CD4-positive, CD25-positive, alpha-beta regulatory T cell (primary cell): ENCODE results near the gene FOXR1. TPM values are rescaled to one million over a fixed set of nuclear protein-coding genes. Genes with fewer than 3 reads are reported as not detected.

ENCODE experiments used
- ATAC-seq, 2 donors: fragments of 150-1000 bp; cut with Tn5 transposase; one replicate each; pipeline ENCODE4 v1.10.0; 2021; ENCODE audit warnings: low read depth in 2 of 2, moderate number of reproducible peaks in 2 of 2, moderate library complexity in 1 of 2
- DNase-seq, 3 donors: peaks; one replicate each; pipeline versions ENCODE4 v3.0.0 to v3.0.0-alpha.2; 2012 to 2022; ENCODE audit warnings: mixed read lengths in 1 of 3
- H3K27ac ChIP-seq: one replicate; pipeline ENCODE4 v1.7.0; 2013; ENCODE audit warnings: mild to moderate bottlenecking, low read length; ENCODE audit not compliant: insufficient read depth, poor library complexity, severe bottlenecking
- H3K27me3 ChIP-seq: one replicate; pipeline ENCODE4 v1.7.0; 2013; ENCODE audit warnings: low read length; ENCODE audit not compliant: control insufficient read depth, insufficient read depth
- H3K36me3 ChIP-seq: one replicate; pipeline ENCODE4 v1.7.0; 2013; ENCODE audit warnings: mild to moderate bottlenecking, low read length, moderate library complexity; ENCODE audit not compliant: control insufficient read depth, insufficient read depth
- H3K4me1 ChIP-seq: 2 replicates; pipeline ENCODE4 v1.7.0; 2013; ENCODE audit warnings: mild to moderate bottlenecking, low read length; ENCODE audit not compliant: insufficient read depth, control insufficient read depth, poor library complexity, severe bottlenecking
- H3K4me3 ChIP-seq: one replicate; pipeline ENCODE4 v1.7.0; 2013; ENCODE audit warnings: low read depth, mild to moderate bottlenecking, low read length, moderate library complexity
- H3K9me3 ChIP-seq, 2 experiments: 1 replicate in 1 of 2; 2 replicates in 1 of 2; pipeline ENCODE4 v1.7.0; 2013; ENCODE audit warnings: low read length in 2 of 2, mild to moderate bottlenecking in 1 of 2, moderate library complexity in 1 of 2; ENCODE audit not compliant: control insufficient read depth in 2 of 2
- H3K27ac Mint-ChIP-seq, 3 donors: one replicate each; pipeline ENCODE4 v1.8.0; 2020 to 2022; ENCODE audit warnings: mild to moderate bottlenecking in 3 of 3, mixed read lengths in 3 of 3, moderate library complexity in 2 of 3
- H3K27me3 Mint-ChIP-seq: one replicate; pipeline ENCODE4 v1.8.0; 2022; ENCODE audit warnings: mild to moderate bottlenecking, mixed read lengths
- H3K36me3 Mint-ChIP-seq: one replicate; pipeline ENCODE4 v1.8.0; 2020; ENCODE audit warnings: mixed read lengths
- H3K4me1 Mint-ChIP-seq, 4 donors: one replicate each; pipeline ENCODE4 v1.8.0; 2020 to 2022; ENCODE audit warnings: mixed read lengths in 4 of 4, mild to moderate bottlenecking in 1 of 4
- H3K4me3 Mint-ChIP-seq, 4 donors: one replicate each; pipeline ENCODE4 v1.8.0; 2020 to 2022; ENCODE audit warnings: mild to moderate bottlenecking in 4 of 4, mixed read lengths in 4 of 4, moderate library complexity in 3 of 4
- H3K9me3 Mint-ChIP-seq, 7 donors: one replicate each; pipeline ENCODE4 v1.8.0; 2020 to 2022; ENCODE audit warnings: mixed read lengths in 7 of 7, mild to moderate bottlenecking in 3 of 7, moderate library complexity in 2 of 7
- polyA plus RNA-seq, 4 donors: library from polyadenylated mRNA; unstranded; fragments of 300-500 nt; fragmentation: Illumina TruSeq; gene quantifications; one replicate each; pipeline ENCODE4 v1.2.3, GENCODE V29; 2021
- total RNA-seq: library from RNA; stranded (reverse); gene quantifications from one replicate; pipeline ENCODE4 v1.2.3, GENCODE V29; 2022

Gene FOXR1
- total and polyA plus RNA-seq, 5 donors from 2014 or later = not detected

DNA sequence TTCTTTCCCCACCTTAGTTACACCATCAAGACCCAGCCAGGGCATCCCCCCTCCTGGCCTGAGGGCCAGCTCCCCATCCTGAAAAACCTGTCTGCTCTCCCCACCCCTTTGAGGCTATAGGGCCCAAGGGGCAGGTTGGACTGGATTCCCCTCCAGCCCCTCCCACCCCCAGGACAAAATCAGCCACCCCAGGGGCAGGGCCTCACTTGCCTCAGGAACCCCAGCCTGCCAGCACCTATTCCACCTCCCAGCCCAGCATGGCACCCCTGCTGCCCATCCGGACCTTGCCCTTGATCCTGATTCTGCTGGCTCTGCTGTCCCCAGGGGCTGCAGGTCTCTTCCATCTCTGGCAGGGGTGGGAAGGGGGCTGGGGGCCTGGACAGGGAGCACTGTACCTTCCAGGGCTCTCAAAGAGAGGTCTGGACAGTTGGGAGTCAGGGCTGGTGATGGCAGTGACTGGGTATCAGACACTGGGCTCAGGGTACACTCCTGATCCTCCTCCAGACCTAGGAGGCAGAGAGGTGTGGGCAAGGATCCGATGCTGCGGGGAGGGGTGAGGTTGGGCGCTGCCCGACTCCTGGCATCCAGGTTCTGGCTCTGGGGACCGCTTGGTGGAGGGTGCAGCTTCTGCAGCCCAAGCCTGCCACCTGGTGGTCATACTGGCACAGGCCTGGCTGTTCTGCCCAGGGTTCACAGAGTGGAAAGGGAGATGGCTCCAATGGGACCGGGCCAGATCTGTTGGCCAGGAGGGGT, 15.3 kb upstream of the FOXR1 start, which contains the start of gene UPK2:
TSS of gene UPK2 (plus strand) at position 205 of the 753 bp plus-strand sequence. CDS start at position 258, 53 bp downstream.
- Mint-ChIP-seq H3K4me3 (no peak within 1 kb of the TSS), H3K4me1 (peaks cover 0 to 5% (median 1%) of the 10 kb centered on the region in 4 donors), H3K27ac (peak within 1 kb of the TSS; percentile 32 to 74 (median 44)), H3K36me3 (no peaks in the 10 kb centered on the region), H3K27me3 (peaks cover 13% of the 10 kb centered on the region), H3K9me3 (peaks cover 0 to 2% (median 0%) of the 10 kb centered on the region in 7 donors)
- H3K9me3 ChIP-seq = no peaks in the 10 kb centered on the region
- peak; percentile 94 to 95 for ATAC-seq
- no peaks in the 10 kb centered on the region for H3K36me3 ChIP-seq
- H3K4me1 ChIP-seq = peaks cover 6% of the 10 kb centered on the region
- no peak within 1 kb of the TSS for H3K27ac ChIP-seq
- H3K4me3 ChIP-seq = no peak within 1 kb of the TSS
- peak; percentile 79 to 85 (median 81) for DNase-seq
- peaks cover 2% of the 10 kb centered on the region for H3K27me3 ChIP-seq

DNA sequence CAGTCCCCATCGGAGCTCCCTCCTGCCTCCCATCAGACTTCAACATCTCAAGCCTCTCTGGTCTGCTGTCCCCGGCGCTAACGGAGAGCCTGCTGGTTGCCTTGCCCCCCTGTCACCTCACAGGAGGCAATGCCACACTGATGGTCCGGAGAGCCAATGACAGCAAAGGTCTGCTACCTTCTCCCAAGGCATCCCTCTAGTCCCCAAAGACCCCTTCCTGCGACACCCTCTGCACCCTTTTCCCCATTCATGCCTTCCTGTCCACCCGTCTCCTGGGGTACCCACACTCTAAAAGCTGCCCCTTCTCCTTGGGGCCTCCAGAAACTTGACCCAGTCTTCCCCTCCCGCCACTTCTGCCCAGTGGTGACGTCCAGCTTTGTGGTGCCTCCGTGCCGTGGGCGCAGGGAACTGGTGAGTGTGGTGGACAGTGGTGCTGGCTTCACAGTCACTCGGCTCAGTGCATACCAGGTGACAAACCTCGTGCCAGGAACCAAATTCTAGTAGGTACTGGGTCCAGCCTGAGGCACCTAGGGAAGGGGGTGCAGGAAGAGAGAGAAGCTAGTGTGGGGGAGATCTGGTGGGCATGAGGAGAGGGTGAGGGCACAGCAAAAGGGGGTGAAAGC, 14.6 kb upstream of the FOXR1 start:
- H3K4me3 ChIP-seq = no peak overlapping the region
- ATAC-seq = no peak
- Mint-ChIP-seq H3K4me3 (no peak overlapping the region), H3K9me3 (peaks cover 0 to 2% (median 0%) of the 10 kb centered on the region in 7 donors), H3K4me1 (peaks cover 0 to 5% (median 1%) of the 10 kb centered on the region in 4 donors), H3K36me3 (no peaks in the 10 kb centered on the region), H3K27me3 (peaks cover 13% of the 10 kb centered on the region), H3K27ac (peak overlapping the region in 1 of 3 donors; percentile 74)
- peaks cover 6% of the 10 kb centered on the region for H3K4me1 ChIP-seq
- DNase-seq = no peak
- no peaks in the 10 kb centered on the region for H3K9me3 ChIP-seq
- no peak overlapping the region for H3K27ac ChIP-seq
- H3K27me3 ChIP-seq = peaks cover 2% of the 10 kb centered on the region
- H3K36me3 ChIP-seq = no peaks in the 10 kb centered on the region

DNA sequence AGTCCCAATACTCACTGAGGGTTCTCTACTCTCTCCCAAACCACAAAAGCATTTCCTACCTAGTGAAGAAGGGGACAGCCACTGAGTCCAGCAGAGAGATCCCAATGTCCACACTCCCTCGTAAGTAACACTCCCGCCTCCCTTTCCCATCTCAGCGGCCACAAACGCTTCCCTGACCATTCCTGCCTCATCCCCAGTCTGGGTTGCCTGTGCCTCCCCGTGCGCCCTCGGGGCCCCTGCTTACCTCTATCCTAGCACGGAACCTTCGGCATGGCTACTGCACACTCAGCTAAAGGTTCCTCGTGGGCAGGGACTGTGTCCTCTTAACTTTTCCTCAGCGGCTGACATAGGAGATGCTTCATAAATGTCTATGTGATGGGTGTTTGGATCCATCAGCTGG, 14.0 kb upstream of the FOXR1 start:
- no peak for ATAC-seq
- H3K27ac Mint-ChIP-seq = no peak overlapping the region

DNA sequence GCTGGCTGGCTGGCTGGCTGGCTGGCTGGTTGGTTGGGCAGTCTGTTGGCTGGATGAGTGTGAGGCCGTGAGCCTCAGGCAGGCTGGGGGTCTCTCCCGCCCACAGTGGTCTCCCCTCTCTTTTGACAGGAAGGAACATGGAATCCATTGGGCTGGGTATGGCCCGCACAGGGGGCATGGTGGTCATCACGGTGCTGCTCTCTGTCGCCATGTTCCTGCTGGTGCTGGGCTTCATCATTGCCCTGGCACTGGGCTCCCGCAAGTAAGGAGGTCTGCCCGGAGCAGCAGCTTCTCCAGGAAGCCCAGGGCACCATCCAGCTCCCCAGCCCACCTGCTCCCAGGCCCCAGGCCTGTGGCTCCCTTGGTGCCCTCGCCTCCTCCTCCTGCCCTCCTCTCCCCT, 13.6 kb upstream of the FOXR1 start:
- Mint-ChIP-seq H3K36me3 (no peaks in the 10 kb centered on the region), H3K27me3 (peaks cover 9% of the 10 kb centered on the region), H3K27ac (no peak overlapping the region), H3K4me3 (no peak overlapping the region), H3K4me1 (peaks cover 0 to 5% (median 1%) of the 10 kb centered on the region in 4 donors), H3K9me3 (peaks cover 0 to 2% (median 0%) of the 10 kb centered on the region in 7 donors)
- Histone ChIP-seq H3K9me3 (no peaks in the 10 kb centered on the region), H3K4me1 (peaks cover 6% of the 10 kb centered on the region), H3K27ac (no peak overlapping the region), H3K36me3 (no peaks in the 10 kb centered on the region), H3K27me3 (peaks cover 4% of the 10 kb centered on the region), H3K4me3 (no peak overlapping the region)
- DNase-seq = no peak
- ATAC-seq = no peak

More for the DNA sequence above, 14.0 kb upstream of the FOXR1 start:
- Mint-ChIP-seq H3K27me3 (peaks cover 13% of the 10 kb centered on the region), H3K4me3 (no peak overlapping the region), H3K36me3 (no peaks in the 10 kb centered on the region), H3K4me1 (peaks cover 0 to 5% (median 1%) of the 10 kb centered on the region in 4 donors), H3K9me3 (peaks cover 0 to 2% (median 0%) of the 10 kb centered on the region in 7 donors)
- no peaks in the 10 kb centered on the region for H3K36me3 ChIP-seq
- no peak overlapping the region for H3K4me3 ChIP-seq
- peaks cover 6% of the 10 kb centered on the region for H3K4me1 ChIP-seq
- H3K27me3 ChIP-seq = peaks cover 2% of the 10 kb centered on the region
- no peak for DNase-seq
- no peak overlapping the region for H3K27ac ChIP-seq
- H3K9me3 ChIP-seq = no peaks in the 10 kb centered on the region

DNA sequence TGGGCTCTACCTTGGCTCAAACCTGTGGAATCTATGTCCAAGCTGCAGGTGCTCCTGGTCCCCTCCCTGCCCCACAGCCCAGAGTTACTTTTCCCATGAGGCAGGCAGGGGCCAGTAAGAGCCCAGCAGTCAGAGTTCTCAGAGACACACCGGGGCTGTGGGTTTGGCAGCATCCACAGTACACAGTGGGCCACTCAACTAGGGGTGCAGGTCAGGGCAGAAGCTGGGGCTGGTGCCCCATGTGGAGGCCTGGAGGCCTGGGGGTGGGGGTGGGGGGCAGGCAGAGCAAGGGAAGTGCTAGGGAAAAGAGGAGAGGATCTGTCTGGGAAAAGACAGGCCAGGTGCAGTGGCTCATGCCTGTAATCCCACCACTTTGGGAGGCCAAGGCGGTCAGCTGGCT, 13.0 kb upstream of the FOXR1 start:
- H3K27ac Mint-ChIP-seq = no peak overlapping the region
- ATAC-seq = no peak
- peaks cover 6% of the 10 kb centered on the region for H3K27me3 Mint-ChIP-seq

DNA sequence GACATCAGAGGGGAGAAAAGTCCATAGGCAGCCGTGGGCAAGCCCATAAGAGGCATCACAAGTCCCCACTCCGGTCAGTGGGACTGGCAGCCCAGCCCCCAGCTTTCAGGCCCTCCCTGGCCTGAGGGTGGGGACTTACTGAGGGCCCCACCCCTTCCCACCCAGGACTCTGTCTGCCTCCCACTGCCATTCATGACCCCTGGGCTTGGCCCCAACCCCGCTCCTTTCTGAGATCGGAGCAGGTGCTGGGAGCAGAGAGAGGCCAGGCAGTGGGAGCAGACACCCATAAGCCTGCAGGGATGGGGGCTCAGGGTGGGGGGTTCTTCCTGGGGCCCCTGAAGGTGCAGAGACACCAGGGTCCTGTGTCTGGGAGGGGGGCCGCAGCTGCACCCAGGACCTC, 10.4 kb upstream of the FOXR1 start:
- H3K4me1 ChIP-seq = peaks cover 6% of the 10 kb centered on the region
- H3K36me3 ChIP-seq = no peaks in the 10 kb centered on the region
- peaks cover 9% of the 10 kb centered on the region for H3K27me3 Mint-ChIP-seq
- peaks cover 0 to 5% (median 1%) of the 10 kb centered on the region in 4 donors for H3K4me1 Mint-ChIP-seq
- DNase-seq (no peak), ATAC-seq (no peak)
- H3K27me3 ChIP-seq = peaks cover 2% of the 10 kb centered on the region
- H3K27ac Mint-ChIP-seq = no peak overlapping the region
- peaks cover 0 to 2% (median 0%) of the 10 kb centered on the region in 7 donors for H3K9me3 Mint-ChIP-seq
- H3K27ac ChIP-seq = no peak overlapping the region
- no peak overlapping the region for H3K4me3 Mint-ChIP-seq
- no peak overlapping the region for H3K4me3 ChIP-seq
- H3K9me3 ChIP-seq = no peaks in the 10 kb centered on the region
- no peaks in the 10 kb centered on the region for H3K36me3 Mint-ChIP-seq

More for the DNA sequence above, 13.0 kb upstream of the FOXR1 start:
- Histone ChIP-seq H3K9me3 (no peaks in the 10 kb centered on the region), H3K4me3 (no peak overlapping the region), H3K27ac (no peak overlapping the region), H3K4me1 (peaks cover 6% of the 10 kb centered on the region), H3K36me3 (no peaks in the 10 kb centered on the region), H3K27me3 (peaks cover 2% of the 10 kb centered on the region)
- Mint-ChIP-seq H3K4me1 (peaks cover 0 to 5% (median 1%) of the 10 kb centered on the region in 4 donors), H3K36me3 (no peaks in the 10 kb centered on the region), H3K9me3 (peaks cover 0 to 2% (median 0%) of the 10 kb centered on the region in 7 donors), H3K4me3 (no peak overlapping the region)
- no peak for DNase-seq

DNA sequence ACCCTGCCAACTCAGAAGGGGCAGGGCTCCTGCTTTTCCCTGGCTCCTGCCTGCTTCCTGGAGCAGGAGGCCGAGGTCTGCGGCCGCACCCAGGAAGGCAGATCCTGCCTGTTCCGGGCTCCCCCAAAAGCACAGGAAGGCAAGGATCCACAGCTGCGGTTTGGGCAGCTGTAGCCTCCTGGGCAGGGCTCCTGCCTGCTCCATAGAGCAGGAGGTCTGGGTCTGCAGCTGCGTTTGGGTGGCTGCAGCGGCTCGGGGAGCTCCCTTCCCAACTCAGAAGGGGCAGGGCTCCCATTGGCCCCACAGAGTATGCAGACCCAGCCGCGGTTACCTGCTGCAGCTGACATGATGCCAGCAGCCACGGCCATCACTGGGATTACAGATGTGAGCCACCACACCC, 10.0 kb upstream of the FOXR1 start:
- no peak overlapping the region for H3K27ac ChIP-seq
- DNase-seq = no peak
- H3K4me1 Mint-ChIP-seq = peaks cover 0 to 1% (median under 1%) of the 10 kb centered on the region in 4 donors
- H3K27me3 ChIP-seq = peaks cover 2% of the 10 kb centered on the region
- peaks cover 2% of the 10 kb centered on the region for H3K4me1 ChIP-seq
- H3K9me3 Mint-ChIP-seq = peaks cover 0 to 2% (median 0%) of the 10 kb centered on the region in 7 donors
- no peak overlapping the region for H3K4me3 ChIP-seq
- peaks cover 5% of the 10 kb centered on the region for H3K27me3 Mint-ChIP-seq
- no peaks in the 10 kb centered on the region for H3K36me3 Mint-ChIP-seq
- no peak for ATAC-seq
- H3K9me3 ChIP-seq = no peaks in the 10 kb centered on the region
- H3K27ac Mint-ChIP-seq = no peak overlapping the region
- H3K36me3 ChIP-seq = no peaks in the 10 kb centered on the region
- no peak overlapping the region for H3K4me3 Mint-ChIP-seq
